HG02678 (cell line): ENCODE data around the gene DCAF5.
"Not testable (repeated sequence)": the region's sequence is repeated elsewhere in the genome, so short reads cannot be mapped to it uniquely, and the experiment has no call there.

Source experiments
- ATAC-seq: cut with Tn5 transposase; IDR thresholded peaks from one replicate; pipeline ENCODE4 v1.9.1; 2021; ENCODE audit warnings: mild to moderate bottlenecking, moderate library complexity; ENCODE audit not compliant: unreplicated experiment

The DCAF5 gene

DNA sequence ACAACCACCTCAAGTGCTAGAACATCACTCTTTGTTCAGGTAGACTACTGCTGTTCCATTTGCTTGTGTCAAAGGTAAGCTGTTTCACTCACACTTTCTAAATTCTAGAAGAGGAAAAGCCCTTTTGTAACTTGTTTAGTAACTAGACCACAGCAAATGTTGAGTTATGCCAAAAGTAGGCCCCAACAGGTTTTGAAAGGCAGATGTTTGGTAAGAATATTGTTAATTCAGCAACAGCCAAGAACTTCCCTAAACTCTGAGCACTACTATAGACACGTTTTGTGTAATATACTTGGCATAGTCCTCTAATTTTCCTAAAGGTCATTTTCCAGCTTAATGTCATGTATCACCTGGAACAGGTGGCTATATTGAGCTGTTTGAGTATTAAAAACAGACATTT is 79.0 kb downstream of the DCAF5 start:
- ATAC-seq, result no peak

DNA sequence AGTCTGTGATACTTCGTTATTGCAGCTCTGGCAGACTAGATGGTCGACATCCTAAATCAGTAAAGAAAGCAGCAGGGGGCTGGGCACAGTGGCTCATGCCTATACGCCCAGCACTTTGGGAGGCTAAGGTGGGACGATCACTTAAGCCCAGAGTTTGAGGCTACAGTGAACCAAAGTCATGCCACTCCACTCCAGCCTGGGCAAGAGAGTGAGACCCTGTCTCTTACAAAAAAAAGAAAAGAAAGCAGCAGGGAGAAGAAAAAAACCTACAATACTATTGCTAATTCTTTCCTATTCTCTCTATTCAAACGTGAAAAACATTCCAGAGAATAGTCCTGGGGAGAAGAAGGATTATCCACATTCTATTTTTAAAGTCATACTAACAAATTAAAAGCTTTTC is 79.5 kb downstream of the DCAF5 start:
- no peak for ATAC-seq

DNA sequence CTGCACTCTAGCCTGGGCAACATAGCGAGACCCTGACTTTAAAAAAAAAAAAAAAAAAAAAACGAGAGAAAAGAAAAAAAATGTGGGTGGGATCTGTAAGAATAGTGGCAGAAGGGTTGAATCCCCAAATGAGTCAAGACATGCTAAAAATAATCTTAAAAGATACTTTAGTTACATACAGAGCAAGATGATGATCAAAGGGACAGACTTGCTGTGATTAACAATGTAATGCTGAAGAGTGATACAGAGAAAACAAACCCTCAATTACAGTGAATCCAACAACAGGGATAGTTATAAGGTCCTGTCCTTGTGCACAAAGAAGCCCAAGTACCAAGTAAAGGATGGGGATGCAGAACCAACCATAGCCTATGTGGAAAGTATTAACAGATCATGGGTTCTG is 80.3 kb downstream of the DCAF5 start:
- no peak for ATAC-seq

GRCh38 chr14:69068744-69069421 is 84.0 kb downstream of the DCAF5 start:
- ATAC-seq, result no peak

DNA sequence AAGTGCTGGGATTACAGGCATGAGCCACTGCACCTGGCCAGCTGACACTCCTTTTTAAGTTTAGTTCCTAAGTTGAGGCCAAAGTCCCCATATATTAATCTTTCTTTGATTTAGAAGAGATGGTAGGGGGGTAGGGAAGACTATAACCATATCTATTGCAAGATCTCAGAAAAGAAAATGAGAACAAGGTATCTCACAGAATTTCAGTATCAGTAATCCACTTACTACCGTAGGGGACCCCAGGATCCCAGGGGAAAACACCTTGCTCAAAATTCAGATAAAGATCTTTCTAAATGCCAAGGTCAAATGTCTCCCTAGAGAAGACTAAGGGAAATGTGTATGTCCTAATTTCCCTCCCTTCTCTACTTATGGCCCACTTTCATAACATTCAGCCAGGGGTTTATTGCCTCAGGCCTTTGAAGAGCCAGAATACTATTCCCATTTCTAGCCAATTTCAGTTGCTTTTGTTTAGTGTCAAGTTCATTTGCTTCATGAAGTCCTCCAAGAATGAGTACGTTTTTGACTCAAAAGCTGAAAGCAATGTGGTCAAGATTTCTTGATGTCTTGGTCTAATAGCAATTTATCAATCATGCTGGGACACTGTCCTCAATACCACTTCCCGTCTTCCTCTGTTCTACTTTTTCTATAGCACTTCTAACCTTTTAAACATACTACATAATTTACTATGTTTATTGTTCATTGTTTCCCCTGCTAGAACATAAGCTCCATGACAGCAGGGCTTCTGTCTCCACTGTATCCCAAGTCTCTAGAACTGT is 86.3 kb downstream of the DCAF5 start:
- ATAC-seq, result no peak

GRCh38 chr14:69065934-69066333 is 87.0 kb downstream of the DCAF5 start:
- not testable (repeated sequence) for ATAC-seq

GRCh38 chr14:69064596-69064995 is 88.3 kb downstream of the DCAF5 start:
- no peak for ATAC-seq

DNA sequence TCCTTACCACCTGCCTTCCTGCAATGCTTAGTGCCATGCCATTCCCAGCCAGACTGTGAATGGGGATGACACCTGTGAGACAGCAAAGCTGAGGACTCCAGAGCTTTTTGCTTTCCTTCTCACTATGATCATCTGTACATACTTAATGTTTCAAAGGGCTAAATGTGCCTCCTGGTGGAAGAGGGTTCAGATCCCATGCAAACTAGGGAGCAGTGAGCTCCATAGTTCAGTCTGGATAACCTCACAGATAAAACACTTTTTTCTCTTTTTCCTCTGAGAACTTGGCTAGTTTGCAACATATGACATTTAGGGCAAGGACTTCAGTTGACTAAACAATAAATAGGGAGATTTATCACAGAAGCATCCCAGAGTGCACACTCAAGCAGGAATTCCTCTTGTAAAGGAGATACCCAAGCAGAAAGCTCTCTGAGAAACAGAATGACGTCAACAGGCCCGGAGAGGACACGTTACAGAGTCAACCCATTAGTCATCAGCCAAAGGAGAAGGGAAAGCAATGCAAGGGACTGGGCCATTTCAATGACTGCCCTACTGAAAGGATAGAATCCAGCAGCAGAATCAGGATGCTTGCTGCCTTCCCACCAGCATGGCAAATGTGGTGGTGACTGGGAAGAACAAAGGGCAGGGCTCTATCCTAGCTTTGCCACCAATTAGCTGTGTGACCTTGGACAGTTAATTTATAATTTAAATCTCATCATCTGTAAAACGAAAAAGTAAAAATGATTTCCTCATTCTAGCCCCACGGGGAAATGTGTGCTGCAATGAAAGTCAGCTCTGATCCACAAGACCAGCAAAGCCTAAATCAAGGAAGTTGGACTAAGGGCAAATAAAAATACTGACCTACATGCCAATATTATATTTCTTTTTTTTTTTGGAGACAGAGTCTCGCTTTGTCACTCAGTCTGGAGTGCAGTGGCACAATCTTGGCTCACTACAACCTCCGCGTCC is 93.0 kb downstream of the DCAF5 start:
- no peak for ATAC-seq

DNA sequence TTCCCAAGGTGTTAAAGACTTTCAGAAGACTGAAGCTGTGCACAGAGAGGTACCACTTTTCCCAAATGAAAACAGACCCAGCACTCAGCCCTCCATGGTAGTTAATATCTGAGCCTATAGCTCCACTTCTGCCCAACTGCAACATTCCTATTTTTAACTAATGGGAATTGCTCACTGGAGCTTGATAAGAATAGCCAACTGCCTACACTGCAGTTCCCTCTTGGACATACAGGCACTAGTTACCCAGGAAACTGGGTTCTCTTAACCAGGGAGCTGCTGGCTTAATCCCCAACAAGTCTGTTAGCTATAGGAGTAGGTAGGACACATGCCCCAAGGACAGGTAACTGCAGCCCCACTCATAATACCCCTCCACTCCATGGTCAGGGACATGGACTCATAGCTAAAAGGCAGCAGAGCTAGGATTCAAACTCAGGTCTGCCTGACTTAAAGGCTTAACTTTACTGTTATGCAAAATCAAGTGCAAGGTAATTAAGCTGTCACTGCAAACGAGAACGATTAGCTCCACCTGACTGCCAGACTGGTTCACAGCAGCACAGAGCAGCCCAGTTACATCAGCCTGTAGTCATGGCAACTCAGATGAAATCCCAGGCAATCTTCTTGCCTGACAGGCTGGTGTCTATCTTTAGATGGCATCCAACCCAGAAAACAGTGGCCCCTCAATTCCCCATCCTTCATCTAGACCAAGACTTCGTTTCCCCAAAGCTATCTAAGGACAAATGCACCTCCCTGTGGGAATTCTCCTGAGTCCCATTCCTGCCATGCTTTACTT is 96.7 kb downstream of the DCAF5 start:
- ATAC-seq, result no peak

GRCh38 chr14:69055125-69055524 is 97.8 kb downstream of the DCAF5 start:
- no peak for ATAC-seq

- ATAC-seq, result no peak
Measured at GRCh38 chr14:69054030-69054429, 98.9 kb downstream of the DCAF5 start.

GRCh38 chr14:69052181-69052601 is 100.7 kb downstream of the DCAF5 start:
- no peak for ATAC-seq

DNA sequence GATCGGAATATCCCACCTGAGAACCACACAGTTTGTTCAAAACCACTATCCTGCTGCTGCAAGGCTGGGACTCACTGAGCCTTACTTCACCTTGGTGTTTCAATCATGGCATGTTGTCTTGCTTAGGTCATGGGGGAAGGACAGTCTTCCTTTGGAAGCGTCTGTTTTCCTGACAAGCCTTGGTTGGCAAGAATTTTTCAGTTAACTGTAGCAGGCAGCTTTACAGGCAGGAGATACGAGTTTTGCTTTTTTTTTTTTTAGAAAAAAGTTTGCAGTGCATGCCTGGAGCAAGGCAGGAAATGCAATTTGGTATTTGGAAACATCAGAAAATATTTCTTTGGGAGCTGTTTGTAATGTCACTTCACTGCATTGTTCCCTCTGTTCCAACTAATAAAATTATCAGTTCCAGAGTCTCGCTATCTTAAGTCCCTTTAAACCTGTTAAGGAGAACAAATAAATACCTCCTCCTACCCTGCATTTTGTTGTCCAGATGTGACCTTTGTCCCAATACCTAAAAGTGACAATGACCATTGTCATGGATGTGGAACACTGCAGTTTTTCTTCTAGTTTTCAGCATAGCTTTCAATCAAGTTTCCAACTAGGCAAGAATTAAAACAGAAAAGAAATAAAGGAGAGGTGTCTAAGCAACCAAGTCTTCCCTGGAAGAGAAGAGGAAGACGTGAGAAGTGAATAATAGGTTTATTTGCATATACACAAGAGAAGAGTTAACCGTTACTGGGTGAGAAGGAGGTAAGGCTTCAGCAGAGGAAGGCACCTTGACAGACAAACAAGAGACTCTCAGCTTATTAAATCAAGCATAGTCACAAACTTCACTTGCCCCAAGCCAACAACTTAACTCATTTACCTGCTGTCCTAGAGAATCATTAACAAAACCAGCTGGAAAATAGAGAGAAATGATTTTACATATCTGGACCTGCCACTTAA is 102.4 kb downstream of the DCAF5 start:
- no peak for ATAC-seq

DNA sequence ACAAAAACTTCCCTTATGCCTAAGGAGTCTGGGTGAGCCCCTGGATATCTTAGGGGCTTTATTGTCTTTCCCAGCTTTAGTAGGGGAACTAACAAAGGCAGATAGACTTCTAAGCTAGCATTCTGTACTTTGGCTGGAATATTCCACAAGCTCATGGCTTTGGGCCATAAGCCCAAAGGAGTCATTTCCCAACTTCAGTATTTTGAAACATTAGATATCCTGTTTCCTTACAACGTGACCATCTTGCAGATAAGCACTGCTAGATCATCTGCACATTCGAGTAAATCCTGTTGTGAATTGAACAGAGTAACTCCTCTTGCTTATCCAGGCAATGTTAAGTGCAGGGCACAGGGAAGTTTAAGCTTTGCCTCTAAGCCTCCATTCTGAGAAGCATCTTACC is 103.2 kb downstream of the DCAF5 start:
- no peak for ATAC-seq

- ATAC-seq, result no peak
Measured at GRCh38 chr14:69048456-69048855, 104.5 kb downstream of the DCAF5 start.

DNA sequence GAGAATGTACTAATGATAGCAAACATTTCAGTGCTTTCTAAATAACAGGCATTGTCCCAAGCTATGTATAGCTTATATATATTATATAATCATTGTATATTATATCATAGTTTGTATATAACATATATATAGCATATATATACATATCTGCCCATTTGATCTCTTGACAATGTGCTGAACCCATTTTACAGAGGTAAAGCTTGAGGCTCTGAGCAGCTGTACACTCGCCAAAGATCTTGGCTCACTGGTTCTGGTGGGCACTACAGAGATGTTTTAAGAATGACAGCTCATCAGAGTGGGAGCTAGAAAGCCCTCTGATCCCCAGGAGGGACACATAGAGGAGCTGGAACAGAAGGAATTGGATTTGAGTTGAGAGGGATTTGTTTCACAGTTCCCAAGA is 105.7 kb downstream of the DCAF5 start:
- no peak for ATAC-seq

DNA sequence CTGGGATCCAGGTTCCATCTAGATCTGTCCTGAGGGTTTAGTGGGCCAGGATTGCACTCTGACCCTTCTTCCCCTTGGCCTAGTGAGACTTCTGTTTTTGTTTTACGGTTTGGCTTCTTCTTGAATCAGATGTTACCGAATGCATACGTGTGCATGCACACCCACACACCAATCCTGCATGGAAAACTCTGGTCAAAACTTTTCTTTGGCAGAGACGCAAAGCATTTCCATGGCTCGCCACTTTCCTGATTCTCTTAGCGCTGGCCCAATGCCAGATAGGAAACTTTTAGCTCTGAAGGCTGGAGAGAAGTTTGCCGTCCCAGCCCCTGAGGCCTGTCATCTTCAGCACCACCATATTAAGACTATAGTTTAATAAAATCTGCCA is 106.5 kb downstream of the DCAF5 start:
- ATAC-seq, result no peak

- ATAC-seq, result no peak
Measured at GRCh38 chr14:69045857-69046475, 107.0 kb downstream of the DCAF5 start.

DNA sequence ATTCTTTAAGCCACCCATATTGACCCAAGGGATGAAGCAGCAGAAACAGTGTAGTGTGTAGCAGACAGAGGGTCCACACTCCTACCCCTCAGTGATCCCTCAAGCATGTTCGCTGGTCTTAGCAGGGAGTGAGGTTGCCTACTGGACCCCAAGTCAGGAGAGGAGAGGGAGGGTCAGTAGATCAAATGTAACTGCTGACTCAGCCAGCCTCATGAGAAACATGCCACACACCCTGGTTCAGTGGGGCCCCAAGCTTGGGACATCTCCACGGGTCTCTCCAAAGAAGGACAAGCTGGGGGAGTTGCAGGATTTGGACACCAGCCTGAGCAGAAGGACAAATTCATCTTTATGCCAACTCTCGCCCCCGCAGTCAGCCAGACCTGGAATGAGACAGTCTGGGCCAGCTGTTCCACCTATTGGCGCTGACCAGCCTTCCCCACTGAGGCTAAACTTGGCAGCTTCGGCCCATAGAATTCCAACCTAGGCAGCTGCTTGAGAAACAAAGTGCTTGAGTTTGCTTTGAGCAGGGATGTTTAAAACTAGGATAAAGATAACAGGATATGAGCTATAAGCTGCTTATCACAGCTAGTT is 107.9 kb downstream of the DCAF5 start:
- no peak for ATAC-seq
